ENCODE measurements around the gene RDH8. TPM values are rescaled to one million over a fixed set of nuclear protein-coding genes. Genes with fewer than 3 reads are reported as not detected.
"Not testable (repeated sequence)": the region's sequence is repeated elsewhere in the genome, so short reads cannot be mapped to it uniquely, and the experiment has no call there.

RDH8 gene
- total and polyA plus RNA-seq, 3 donors from 2014 or later = 1.7 to 3.7 TPM; not detected in 1

- DNase-seq = no peak
- Histone ChIP-seq H3K36me3 (ENCODE audit: low read depth, missing control alignments) (no peaks in the 10 kb centered on the region), H3K4me1 (no peaks in the 10 kb centered on the region), H3K27me3 (no peaks in the 10 kb centered on the region), H3K4me3 (no peak overlapping the region), H3K9me3 (no peaks in the 10 kb centered on the region), H3K27ac (no peak overlapping the region)
- intact Hi-C loops (cut with DNase I; ENCODE audit: low total_unique reads) = no loop called here
- TF ChIP-seq CTCF (IDR thresholded peaks at IDR 0.05) (no peak), POLR2A (IDR thresholded peaks at IDR 0.05) (no peak)
- 77 to 100% methylated on average over 2 of the region's 2 CpGs for WGBS, 2 donors
These were observed 8.6 kb downstream of the RDH8 start for GRCh38 chr19:10021863-10022262.

GRCh38 chr19:10023096-10023495 lies 9.8 kb downstream of the RDH8 start:
- intact Hi-C loops (cut with DNase I; ENCODE audit: low total_unique reads) = not testable (repeated sequence)

GRCh38 chr19:10026744-10027143 lies 13.5 kb downstream of the RDH8 start:
- peaks cover 5% of the 10 kb centered on the region for H3K4me1 ChIP-seq
- DNase-seq = no peak
- no peak overlapping the region for H3K27ac ChIP-seq
- no peaks in the 10 kb centered on the region for H3K27me3 ChIP-seq
- no peak overlapping the region for H3K4me3 ChIP-seq
- no peaks in the 10 kb centered on the region for H3K9me3 ChIP-seq
- H3K36me3 ChIP-seq (ENCODE audit: low read depth, missing control alignments) = no peaks in the 10 kb centered on the region
- intact Hi-C loops (cut with DNase I; ENCODE audit: low total_unique reads) = no loop called here
- WGBS, 2 donors = 89 to 94% methylated on average over 3 of the region's 3 CpGs
- no peak for TF ChIP-seq CTCF (IDR thresholded peaks at IDR 0.05)
- no peak for TF ChIP-seq POLR2A (IDR thresholded peaks at IDR 0.05)

More at GRCh38 chr19:10023096-10023495, 9.8 kb downstream of the RDH8 start:
- H3K27me3 ChIP-seq; H3K9me3 ChIP-seq; H3K4me1 ChIP-seq; DNase-seq; H3K27ac ChIP-seq; H3K36me3 ChIP-seq (ENCODE audit: low read depth, missing control alignments); H3K4me3 ChIP-seq: not testable (repeated sequence)
- WGBS, 2 donors = 97 to 98% methylated on average over 5 of the region's 5 CpGs

GRCh38 chr19:10027158-10027997 lies 14.1 kb downstream of the RDH8 start:
- Histone ChIP-seq H3K27me3 (no peaks in the 10 kb centered on the region), H3K27ac (no peak overlapping the region)
- TF ChIP-seq POLR2A (IDR thresholded peaks at IDR 0.05) = no peak
- peak; percentile 93 to 98 (median 93) for TF ChIP-seq CTCF (IDR thresholded peaks at IDR 0.05)

GRCh38 chr19:10033614-10034013 lies 20.3 kb downstream of the RDH8 start:
- no peaks in the 10 kb centered on the region for H3K27me3 ChIP-seq
- H3K27ac ChIP-seq = no peak overlapping the region
- no peaks in the 10 kb centered on the region for H3K36me3 ChIP-seq (ENCODE audit: low read depth, missing control alignments)
- intact Hi-C loops (cut with DNase I; ENCODE audit: low total_unique reads) = no loop called here
- TF ChIP-seq POLR2A (IDR thresholded peaks at IDR 0.05) (no peak), CTCF (IDR thresholded peaks at IDR 0.05) (no peak)
- H3K4me1 ChIP-seq = no peaks in the 10 kb centered on the region
- H3K4me3 ChIP-seq = no peak overlapping the region
- WGBS, 2 donors = 60 to 69% methylated on average over 8 of the region's 8 CpGs
- no peaks in the 10 kb centered on the region for H3K9me3 ChIP-seq
- no peak for DNase-seq

More at GRCh38 chr19:10027158-10027997, 14.1 kb downstream of the RDH8 start:
- intact Hi-C loops (cut with DNase I; ENCODE audit: low total_unique reads) = no loop called here
- peak; percentile 96 for DNase-seq
- no peak overlapping the region for H3K4me3 ChIP-seq
- WGBS, 2 donors = 7 to 8% methylated on average over 28 to 29 of the region's 29 CpGs
- H3K9me3 ChIP-seq = no peaks in the 10 kb centered on the region
- no peaks in the 10 kb centered on the region for H3K36me3 ChIP-seq (ENCODE audit: low read depth, missing control alignments)
- H3K4me1 ChIP-seq = peaks cover 5% of the 10 kb centered on the region
